Measurements from ENCODE around the gene HCRTR1. TPM values are rescaled to one million over a fixed set of nuclear protein-coding genes. Genes with fewer than 3 reads are reported as not detected.

The HCRTR1 gene
- total and polyA plus RNA-seq, 10 of the 15 experiments (the other 5 are each of a cell fraction or from before 2014, with no cell fraction given) = not detected

GRCh38 chr1:31568895-31569595, 48.4 kb upstream of the HCRTR1 start:
- H3K4me3 ChIP-seq = no peak overlapping the region
- ChIA-PET SMC1A (ENCODE audit: uncharacterized antibody, unreplicated experiment) (interaction anchor here (0.9 to 1.3 kb wide), 3 partner anchors 22 to 172 kb away, joined by 3 to 5 read pairs (median 3); no protein-coding TSS in a partner anchor), RAD21 (ENCODE audit: unreplicated experiment) (interaction anchor here (1.5 to 1.8 kb wide), 2 partner anchors 9 to 20 kb away, joined by 3 to 4 read pairs; no protein-coding TSS in a partner anchor), POLR2A (interaction anchor here (0.5 kb wide), 1 partner anchor 8 kb away, joined by 3 read pairs; no protein-coding TSS in a partner anchor), CTCF (interaction anchor here (0.9 to 7.3 kb wide), 6 partner anchors 20 to 64 kb away, joined by 3 to 61 read pairs (median 6); partner anchors contain the start of gene HCRTR1)
- H2AFZ ChIP-seq (ENCODE audit: control insufficient read depth, low read depth, low read length) = no peak overlapping the region
- no TSS peak for BruUV-seq (replicated peaks)
- 22% methylated on average over 11 of the region's 11 CpGs for WGBS (ENCODE audit: insufficient coverage, insufficient replicate concordance, low lambda C conversion rate, missing lambda C conversion rate)
- no peak for TF ChIP-seq BHLHE40 (IDR thresholded peaks at IDR 0.05; ENCODE audit: borderline replicate concordance in 1 of 2, low read depth in 2 of 2, low read length in 1 of 2)
- TF ChIP-seq BCLAF1 (IDR thresholded peaks at IDR 0.05) = no peak
- no peak for TF ChIP-seq RAD21 (IDR thresholded peaks at IDR 0.05; ENCODE audit: insufficient read depth, low read depth, low read length)
- no peak for TF ChIP-seq HDGF (IDR thresholded peaks at IDR 0.05)
- TF ChIP-seq IRF4 (IDR thresholded peaks at IDR 0.05; ENCODE audit: low read depth, low read length) = no peak
- no peak for TF ChIP-seq SUPT20H (IDR thresholded peaks at IDR 0.05; ENCODE audit: borderline replicate concordance, control insufficient read depth, low read depth, low read length)
- no peaks in the 10 kb centered on the region for H3K36me3 ChIP-seq (ENCODE audit: control insufficient read depth in 2 of 2, insufficient read depth in 2 of 2, low read length in 1 of 2)
- no peaks in the 10 kb centered on the region for H4K20me1 ChIP-seq (ENCODE audit: control insufficient read depth, insufficient read depth)
- H3K79me2 ChIP-seq (ENCODE audit: control insufficient read depth, insufficient read depth, low read length) = no peaks in the 10 kb centered on the region
- no peak overlapping the region for H3K4me2 ChIP-seq (ENCODE audit: control insufficient read depth, insufficient read depth)
- no peaks in the 10 kb centered on the region for H3K9me3 ChIP-seq (replicated peaks; ENCODE audit: control insufficient read depth, insufficient read depth, low read length)
- no peak for DNase-seq (ENCODE audit: low read depth, low spot score)
- H3K27me3 ChIP-seq (replicated peaks in 1 of 2; ENCODE audit: control insufficient read depth in 2 of 2, insufficient read depth in 2 of 2, low read length in 1 of 2) = no peaks in the 10 kb centered on the region
- no peak overlapping the region for H3K9ac ChIP-seq (ENCODE audit: control insufficient read depth, insufficient read depth, low read length)
- FAIRE-seq = no peak
- in situ Hi-C loops (cut with MboI) (no loop called here), intact Hi-C loops (cut with micrococcal nuclease; ENCODE audit: unreplicated experiment) (no loop called here)
- no peak for ATAC-seq
- no peak overlapping the region for H3K27ac ChIP-seq (ENCODE audit: control insufficient read depth, insufficient read depth)
- H3K4me1 ChIP-seq (ENCODE audit: control insufficient read depth, insufficient read depth, low read length) = no peaks in the 10 kb centered on the region; the same call in 1 of the 2 replicates
